CD4-positive, alpha-beta T cell treated with Interleukin-6 for 4 hours (primary cell): ENCODE data around the gene WDPCP.
"Not testable (repeated sequence)": the region's sequence is repeated elsewhere in the genome, so short reads cannot be mapped to it uniquely, and the experiment has no call there.

Experiments
- DNase-seq: peaks from one replicate; pipeline ENCODE4 v3.0.0-alpha.2; 2020; ENCODE audit warnings: mixed read lengths

WDPCP gene

GRCh38 chr2:63539416-63540162 is 48.7 kb downstream of the WDPCP start:
- DNase-seq = no peak

- DNase-seq = no peak
These were observed 49.9 kb downstream of the WDPCP start for GRCh38 chr2:63538390-63538789.

- DNase-seq = no peak
These were observed 51.0 kb downstream of the WDPCP start for GRCh38 chr2:63537306-63537705.

- no peak for DNase-seq
These were observed 57.5 kb downstream of the WDPCP start for GRCh38 chr2:63530704-63531279.

GRCh38 chr2:63525905-63526304 is 62.4 kb downstream of the WDPCP start:
- no peak for DNase-seq

GRCh38 chr2:63522950-63523349 is 65.3 kb downstream of the WDPCP start:
- DNase-seq = no peak

GRCh38 chr2:63520793-63521192 is 67.5 kb downstream of the WDPCP start:
- DNase-seq = no peak

GRCh38 chr2:63514781-63515180 is 73.5 kb downstream of the WDPCP start:
- no peak for DNase-seq

GRCh38 chr2:63514237-63514716 is 74.0 kb downstream of the WDPCP start:
- DNase-seq = no peak

- no peak for DNase-seq
These were observed 82.0 kb downstream of the WDPCP start for GRCh38 chr2:63506320-63506719.

- no peak for DNase-seq
These were observed 84.5 kb downstream of the WDPCP start for GRCh38 chr2:63503818-63504217.

- no peak for DNase-seq
These were observed 87.9 kb downstream of the WDPCP start for GRCh38 chr2:63500398-63500797.

- no peak for DNase-seq
These were observed 90.7 kb downstream of the WDPCP start for GRCh38 chr2:63497576-63497975.

- DNase-seq = no peak
These were observed 93.3 kb downstream of the WDPCP start for GRCh38 chr2:63494968-63495367.

GRCh38 chr2:63494100-63494499 is 94.2 kb downstream of the WDPCP start:
- DNase-seq = no peak

GRCh38 chr2:63488118-63488713 is 100.1 kb downstream of the WDPCP start:
- DNase-seq = no peak

GRCh38 chr2:63486861-63487290 is 101.4 kb downstream of the WDPCP start:
- no peak for DNase-seq

- no peak for DNase-seq
These were observed 103.4 kb downstream of the WDPCP start for GRCh38 chr2:63484901-63485300.

GRCh38 chr2:63484481-63484880 is 103.8 kb downstream of the WDPCP start:
- DNase-seq = no peak

GRCh38 chr2:63477686-63478085 is 110.6 kb downstream of the WDPCP start:
- no peak for DNase-seq

- not testable (repeated sequence) for DNase-seq
These were observed 119.0 kb downstream of the WDPCP start for GRCh38 chr2:63469313-63469712.

GRCh38 chr2:63465633-63466032 is 122.6 kb downstream of the WDPCP start:
- no peak for DNase-seq

- DNase-seq = no peak
These were observed 125.1 kb downstream of the WDPCP start for GRCh38 chr2:63463142-63463541.

GRCh38 chr2:63446658-63447057 is 141.6 kb downstream of the WDPCP start:
- no peak for DNase-seq
